MCF 10A (cell line): ENCODE results near the gene SH3D19. TPM values are rescaled to one million over a fixed set of nuclear protein-coding genes. Genes with fewer than 3 reads are reported as not detected.

Experiments
- BruUV-seq: library from RNA; stranded (reverse); fragments of 400-500 nt; replicated peaks from 2 replicates; lab custom pipeline; 2021; lab: Mats Ljungman, UMichigan
- CTCF ChIA-PET: fragments of 300-600 bp; sonication (Branson Sonifier 250); formaldehyde crosslinking; extraction: SDS; loops from one replicate; lab custom pipeline; 2021; ENCODE audit warnings: antibody characterized with exemption, inconsistent platforms; lab: Yijun Ruan, JAX
- POLR2A ChIA-PET: fragments of 300-600, 350-650 bp; sonication (Branson Sonifier 250); formaldehyde crosslinking; extraction: SDS; loops from one replicate; lab custom pipeline; 2020; ENCODE audit warnings: antibody characterized with exemption, inconsistent platforms; lab: Yijun Ruan, JAX
- DNase-seq: peaks from one replicate; pipeline ENCODE4 v3.0.0-alpha.2; 2018; ENCODE audit not compliant: unreplicated experiment
- H3K27ac Mint-ChIP-seq: one replicate; pipeline ENCODE4 v1.8.0; 2022; ENCODE audit warnings: mild to moderate bottlenecking, low read depth, mixed read lengths; ENCODE audit not compliant: unreplicated experiment
- H3K27me3 Mint-ChIP-seq: one replicate; pipeline ENCODE4 v1.8.0; 2022; ENCODE audit warnings: mixed read lengths; ENCODE audit not compliant: insufficient read depth, unreplicated experiment
- H3K36me3 Mint-ChIP-seq: one replicate; pipeline ENCODE4 v1.8.0; 2022; ENCODE audit warnings: mild to moderate bottlenecking, moderate library complexity, mixed read lengths; ENCODE audit not compliant: insufficient read depth, unreplicated experiment
- H3K4me1 Mint-ChIP-seq: one replicate; pipeline ENCODE4 v1.8.0; 2022; ENCODE audit warnings: mixed read lengths; ENCODE audit not compliant: insufficient read depth, unreplicated experiment
- H3K4me3 Mint-ChIP-seq: one replicate; pipeline ENCODE4 v1.8.0; 2022; ENCODE audit warnings: mild to moderate bottlenecking, moderate library complexity, mixed read lengths; ENCODE audit not compliant: unreplicated experiment
- H3K9me3 Mint-ChIP-seq: one replicate; pipeline ENCODE4 v1.8.0; 2022; ENCODE audit warnings: mixed read lengths; ENCODE audit not compliant: unreplicated experiment
- CTCF ChIP-seq: fragments of 200-600 bp; IDR thresholded peaks from one replicate; pipeline ENCODE4 v1.8.0; 2022; ENCODE audit warnings: antibody characterized with exemption, mild to moderate bottlenecking; ENCODE audit not compliant: unreplicated experiment
- intact Hi-C: fragments of 100-400 bp; cut with micrococcal nuclease; formaldehyde crosslinking; loops from 2 replicates; pipeline ENCODE4 v1.14.1; 2022
- total RNA-seq: library from RNA; stranded (reverse); gene quantifications from 2 replicates; pipeline ENCODE4 v1.2.3, GENCODE V29; 2022

Gene SH3D19
- total RNA-seq, 1 experiment from 2014 or later: 51.3 TPM

DNA sequence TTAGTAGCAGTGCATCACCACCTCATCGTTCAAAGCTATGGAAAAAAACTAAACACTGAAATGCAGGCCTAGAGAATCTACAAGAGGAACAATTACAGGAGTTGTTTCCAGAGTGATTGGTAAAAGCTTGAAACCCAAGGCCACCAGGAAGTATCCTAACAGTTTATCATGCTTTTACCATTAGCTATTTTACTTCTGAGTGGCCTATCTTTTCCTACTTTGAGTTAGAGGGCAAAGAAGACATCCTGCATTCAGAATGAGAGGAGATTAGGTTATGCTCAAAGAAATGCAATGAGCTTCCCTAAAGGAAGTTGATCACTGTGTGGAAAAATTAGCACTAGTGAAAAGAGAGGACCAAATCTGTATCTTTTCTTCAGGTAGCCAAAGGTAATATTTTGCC lies 118.2 kb downstream of the SH3D19 start:
- ChIA-PET POLR2A (interaction anchor here (0.5 to 1.6 kb wide), 3 partner anchors 8 to 192 kb away, joined by 3 to 4 read pairs (median 3); partner anchors contain the start of gene LRBA), CTCF (no interaction called here)
- intact Hi-C loops: no loop called here
- Mint-ChIP-seq H3K27me3 (no peaks in the 10 kb centered on the region), H3K36me3 (no peaks in the 10 kb centered on the region), H3K27ac (no peak overlapping the region), H3K9me3 (no peaks in the 10 kb centered on the region), H3K4me3 (no peak overlapping the region), H3K4me1 (no peaks in the 10 kb centered on the region)
- no peak for TF ChIP-seq CTCF
- BruUV-seq: no TSS peak
- no peak for DNase-seq

- no peak for DNase-seq
- H3K9me3 Mint-ChIP-seq: no peaks in the 10 kb centered on the region
- no peak overlapping the region for H3K27ac Mint-ChIP-seq
- H3K4me1 Mint-ChIP-seq: no peaks in the 10 kb centered on the region
- intact Hi-C loops: no loop called here
- H3K27me3 Mint-ChIP-seq: no peaks in the 10 kb centered on the region
- ChIA-PET CTCF (no interaction called here), POLR2A (interaction anchor here (0.5 to 1.6 kb wide), 3 partner anchors 11 to 192 kb away, joined by 3 read pairs; partner anchors contain the start of gene LRBA)
- no peaks in the 10 kb centered on the region for H3K36me3 Mint-ChIP-seq
- no peak for TF ChIP-seq CTCF
- no TSS peak for BruUV-seq
- H3K4me3 Mint-ChIP-seq: no peak overlapping the region
Observed at GRCh38 chr4:151206241-151207005, 119.0 kb downstream of the SH3D19 start.

DNA sequence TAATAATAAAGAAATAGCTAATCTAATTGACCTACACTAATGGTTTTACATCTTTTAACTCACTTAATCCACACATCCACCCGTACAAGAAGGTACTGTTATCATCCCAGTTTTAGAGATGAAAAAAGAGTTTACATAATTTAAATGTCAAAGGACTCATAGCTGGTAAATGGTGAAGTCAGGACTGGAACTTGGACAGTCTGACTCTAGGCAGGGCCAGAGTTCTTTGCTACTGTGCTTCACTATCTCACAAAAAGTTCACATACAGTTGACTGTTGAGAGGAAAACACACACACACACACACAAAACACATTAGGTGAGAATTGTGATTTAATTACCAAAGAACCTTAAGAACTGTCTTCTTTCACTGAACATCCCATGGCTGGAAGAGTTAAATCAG lies 119.7 kb downstream of the SH3D19 start:
- Mint-ChIP-seq H3K4me3 (no peak overlapping the region), H3K27ac (no peak overlapping the region), H3K27me3 (no peaks in the 10 kb centered on the region), H3K9me3 (no peaks in the 10 kb centered on the region), H3K36me3 (no peaks in the 10 kb centered on the region), H3K4me1 (no peaks in the 10 kb centered on the region)
- POLR2A ChIA-PET: interaction anchor here (0.7 to 1.6 kb wide), 4 partner anchors 9 to 41 kb away, joined by 3 to 5 read pairs (median 3); no protein-coding TSS in a partner anchor
- DNase-seq: no peak
- no TSS peak for BruUV-seq
- CTCF ChIA-PET: no interaction called here
- no peak for TF ChIP-seq CTCF
- intact Hi-C loops: no loop called here

DNA sequence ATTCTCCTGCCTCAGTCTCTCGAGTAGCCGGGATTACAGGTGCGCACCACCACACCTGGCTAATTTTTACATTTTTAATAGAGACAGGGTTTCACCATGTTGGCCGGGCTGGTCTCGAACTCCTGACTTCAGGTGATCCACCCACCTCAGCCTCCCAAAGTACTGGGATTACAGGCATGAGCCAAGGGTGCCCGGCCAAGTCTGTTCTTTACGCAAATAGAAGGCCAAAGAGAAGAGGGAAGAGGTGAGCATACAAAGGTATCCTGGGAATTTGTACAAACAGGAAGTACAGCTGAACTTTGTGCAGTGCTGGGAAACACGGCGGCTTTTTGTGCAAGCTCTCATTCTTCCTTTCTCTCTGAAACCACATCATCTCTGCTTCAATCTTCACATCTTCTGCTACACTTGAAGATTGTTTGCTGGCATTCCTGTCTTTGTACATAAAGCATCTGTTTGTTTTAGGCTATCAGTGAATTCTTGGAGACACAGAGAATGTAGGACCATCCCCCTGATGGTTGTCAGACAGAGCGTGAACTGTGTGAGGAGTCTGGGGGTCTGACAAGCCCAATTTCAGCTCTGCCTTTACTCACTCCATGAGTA lies 120.4 kb downstream of the SH3D19 start:
- no peak for TF ChIP-seq CTCF
- CTCF ChIA-PET: no interaction called here
- Mint-ChIP-seq H3K27me3 (no peaks in the 10 kb centered on the region), H3K4me3 (no peak overlapping the region), H3K4me1 (no peaks in the 10 kb centered on the region), H3K9me3 (no peaks in the 10 kb centered on the region), H3K27ac (no peak overlapping the region), H3K36me3 (no peaks in the 10 kb centered on the region)
- DNase-seq: no peak
- no TSS peak for BruUV-seq
- intact Hi-C loops: no loop called here
- POLR2A ChIA-PET: interaction anchor here (0.7 to 1.0 kb wide), 3 partner anchors 8 to 41 kb away, joined by 3 to 5 read pairs (median 3); no protein-coding TSS in a partner anchor
